ENCODE results near the gene CPTP.

DNA sequence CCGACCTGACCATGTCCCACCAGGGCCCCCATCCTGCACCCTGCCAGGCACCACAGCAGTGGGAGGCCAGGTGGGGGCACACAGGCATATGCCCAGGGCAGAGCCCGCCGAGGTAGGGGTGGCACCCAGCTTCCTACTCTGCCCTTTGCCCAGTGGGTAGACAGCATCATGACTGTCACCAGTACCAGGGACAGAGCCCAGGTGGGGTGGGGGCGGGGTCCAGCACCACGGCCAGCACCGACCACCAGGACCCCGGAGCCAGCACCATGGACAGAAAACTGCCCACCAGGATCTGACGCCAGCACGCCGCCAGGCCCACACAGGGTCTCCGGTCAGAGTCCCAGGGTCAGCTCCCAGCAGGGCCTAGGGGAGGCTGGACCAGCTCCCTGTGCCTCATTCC, 10.2 kb downstream of the CPTP start:
- TF ChIP-seq, protein P1, sequence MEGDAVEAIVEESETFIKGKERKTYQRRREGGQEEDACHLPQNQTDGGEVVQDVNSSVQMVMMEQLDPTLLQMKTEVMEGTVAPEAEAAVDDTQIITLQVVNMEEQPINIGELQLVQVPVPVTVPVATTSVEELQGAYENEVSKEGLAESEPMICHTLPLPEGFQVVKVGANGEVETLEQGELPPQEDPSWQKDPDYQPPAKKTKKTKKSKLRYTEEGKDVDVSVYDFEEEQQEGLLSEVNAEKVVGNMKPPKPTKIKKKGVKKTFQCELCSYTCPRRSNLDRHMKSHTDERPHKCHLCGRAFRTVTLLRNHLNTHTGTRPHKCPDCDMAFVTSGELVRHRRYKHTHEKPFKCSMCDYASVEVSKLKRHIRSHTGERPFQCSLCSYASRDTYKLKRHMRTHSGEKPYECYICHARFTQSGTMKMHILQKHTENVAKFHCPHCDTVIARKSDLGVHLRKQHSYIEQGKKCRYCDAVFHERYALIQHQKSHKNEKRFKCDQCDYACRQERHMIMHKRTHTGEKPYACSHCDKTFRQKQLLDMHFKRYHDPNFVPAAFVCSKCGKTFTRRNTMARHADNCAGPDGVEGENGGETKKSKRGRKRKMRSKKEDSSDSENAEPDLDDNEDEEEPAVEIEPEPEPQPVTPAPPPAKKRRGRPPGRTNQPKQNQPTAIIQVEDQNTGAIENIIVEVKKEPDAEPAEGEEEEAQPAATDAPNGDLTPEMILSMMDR (IDR thresholded peaks at IDR 0.05), result no peak
- no peak for TF ChIP-seq EZH2 (IDR thresholded peaks at IDR 0.05; ENCODE audit: borderline replicate concordance, insufficient read depth, low read depth, low read length, poor library complexity, severe bottlenecking)
